ENCODE results near the gene PCMT1. TPM values are rescaled to one million over a fixed set of nuclear protein-coding genes. Genes with fewer than 3 reads are reported as not detected.

The PCMT1 gene
- total and polyA plus RNA-seq, 2 of the 13 experiments (the other 11 are each of a cell fraction or from before 2014, with no cell fraction given), result 112 to 169 TPM

GRCh38 chr6:149831308-149831820 lies 81.8 kb downstream of the PCMT1 start (continued):
- no peak for TF ChIP-seq EED (CRISPR knock-in tag; IDR thresholded peaks at IDR 0.05)
- TF ChIP-seq ZFP36L1 (CRISPR knock-in tag; IDR thresholded peaks at IDR 0.05), result no peak
- TF ChIP-seq DNMT1 (CRISPR knock-in tag; IDR thresholded peaks at IDR 0.05), result 0 out of 2 replicates have a peak, but pooled peaks have one; percentile 58
- no peak for TF ChIP-seq REL (CRISPR knock-in tag; conservative IDR thresholded peaks at IDR 0.05)
- TF ChIP-seq ZNF431 (CRISPR knock-in tag; IDR thresholded peaks at IDR 0.05; ENCODE audit: borderline replicate concordance, low read depth), result peak; percentile 74
- TF ChIP-seq HINFP (CRISPR knock-in tag; IDR thresholded peaks at IDR 0.05; ENCODE audit: low read depth), result peak; percentile 100
- no peak for TF ChIP-seq BCLAF1 (IDR thresholded peaks at IDR 0.05)
- TF ChIP-seq DDIT3 (CRISPR knock-in tag; IDR thresholded peaks at IDR 0.05), result no peak
- TF ChIP-seq HMGXB4 (CRISPR knock-in tag; IDR thresholded peaks at IDR 0.05; ENCODE audit: borderline replicate concordance in 1 of 2, low read depth in 1 of 2), result peak; percentile 33 to 62; a peak in 1 of 4 replicates
- no peak for TF ChIP-seq ZBTB44 (CRISPR knock-in tag; IDR thresholded peaks at IDR 0.05)
- no peak for TF ChIP-seq RFX3 (CRISPR knock-in tag; IDR thresholded peaks at IDR 0.05)
- 0 out of 2 replicates have a peak, but pooled peaks have one; percentile 29 for TF ChIP-seq ZNF720 (CRISPR knock-in tag; IDR thresholded peaks at IDR 0.05)
- no peak for TF ChIP-seq ZNF850 (CRISPR knock-in tag; conservative IDR thresholded peaks at IDR 0.05)
- TF ChIP-seq SP2 (CRISPR knock-in tag; IDR thresholded peaks at IDR 0.05), result no peak
- TF ChIP-seq NR2F1 (CRISPR knock-in tag; IDR thresholded peaks at IDR 0.05), result no peak
- TF ChIP-seq FOXA3 (CRISPR knock-in tag; IDR thresholded peaks at IDR 0.05), result peak; percentile 81
- no peak for TF ChIP-seq KDM4B (CRISPR knock-in tag; IDR thresholded peaks at IDR 0.05)
- no peak; the same call in 1 of the 2 replicates for TF ChIP-seq RCOR2 (CRISPR knock-in tag; IDR thresholded peaks at IDR 0.05)
- no peak for TF ChIP-seq NFKB2 (CRISPR knock-in tag; IDR thresholded peaks at IDR 0.05; ENCODE audit: borderline replicate concordance)
- TF ChIP-seq ARHGAP35 (CRISPR knock-in tag; IDR thresholded peaks at IDR 0.05; ENCODE audit: borderline replicate concordance), result no peak
- no peak for TF ChIP-seq ZC3H4 (CRISPR knock-in tag; IDR thresholded peaks at IDR 0.05; ENCODE audit: borderline replicate concordance)
- TF ChIP-seq ISX (CRISPR knock-in tag; conservative IDR thresholded peaks at IDR 0.05), result no peak
- TF ChIP-seq MIER2 (CRISPR knock-in tag; IDR thresholded peaks at IDR 0.05), result peak; percentile 41; the same call in 1 of the 2 replicates
